Fibroblast of gingiva (primary cell): ENCODE results near the gene MOGAT1.
A peak's percentile ranks its signal among the peaks of the same experiment; 100 is the strongest.
"Not testable (repeated sequence)": the region's sequence is repeated elsewhere in the genome, so short reads cannot be mapped to it uniquely, and the experiment has no call there.

Experiments used
- DNase-seq: peaks from one replicate; pipeline ENCODE4 v3.0.0-alpha.2; 2011; ENCODE audit warnings: low read depth

Gene MOGAT1

GRCh38 chr2:222710736-222711135, 39.3 kb downstream of the MOGAT1 start:
- no peak for DNase-seq

GRCh38 chr2:222711315-222711940, 40.0 kb downstream of the MOGAT1 start:
- DNase-seq, result no peak

GRCh38 chr2:222713002-222713401, 41.5 kb downstream of the MOGAT1 start:
- no peak for DNase-seq

GRCh38 chr2:222714361-222715241, 43.1 kb downstream of the MOGAT1 start:
- DNase-seq, result no peak

GRCh38 chr2:222715742-222716141, 44.3 kb downstream of the MOGAT1 start:
- DNase-seq, result no peak

GRCh38 chr2:222719787-222720186, 48.3 kb downstream of the MOGAT1 start:
- DNase-seq, result not testable (repeated sequence)

GRCh38 chr2:222721597-222721996, 50.1 kb downstream of the MOGAT1 start:
- DNase-seq, result not testable (repeated sequence)

GRCh38 chr2:222722327-222722946, 51.0 kb downstream of the MOGAT1 start:
- peak; percentile 80 for DNase-seq

- no peak for DNase-seq
Measured at GRCh38 chr2:222724208-222724607, 52.8 kb downstream of the MOGAT1 start.

- no peak for DNase-seq
Measured at GRCh38 chr2:222728621-222729020, 57.2 kb downstream of the MOGAT1 start.

- DNase-seq, result peak; percentile 22
Measured at GRCh38 chr2:222730366-222730999, 59.0 kb downstream of the MOGAT1 start.

- DNase-seq, result peak; percentile 60
Measured at GRCh38 chr2:222731201-222731621, 59.8 kb downstream of the MOGAT1 start.

GRCh38 chr2:222732489-222733178, 61.2 kb downstream of the MOGAT1 start:
- no peak for DNase-seq

- DNase-seq, result no peak
Measured at GRCh38 chr2:222733470-222733845, 62.0 kb downstream of the MOGAT1 start.

GRCh38 chr2:222733846-222734702, 62.6 kb downstream of the MOGAT1 start:
- peak; percentile 84 for DNase-seq

- no peak for DNase-seq
Measured at GRCh38 chr2:222734703-222735014, 63.2 kb downstream of the MOGAT1 start.

- peak; percentile 62 for DNase-seq
Measured at GRCh38 chr2:222736301-222736700, 64.8 kb downstream of the MOGAT1 start.

GRCh38 chr2:222736924-222737323, 65.5 kb downstream of the MOGAT1 start:
- no peak for DNase-seq

GRCh38 chr2:222738312-222738711, 66.9 kb downstream of the MOGAT1 start:
- DNase-seq, result no peak

- no peak for DNase-seq
Measured at GRCh38 chr2:222738809-222739208, 67.4 kb downstream of the MOGAT1 start.

- DNase-seq, result no peak
Measured at GRCh38 chr2:222739939-222740338, 68.5 kb downstream of the MOGAT1 start.
